Peyer's patch (tissue), 4 donors: ENCODE measurements around the gene PDZD2.

ENCODE experiments used
- CTCF ChIP-seq, 6 experiments: fragments of 450-650 bp in 4 of 6; fragments of 200-600 bp in 2 of 6; sonication (generic) in 1 of 6; IDR thresholded peaks; one replicate each; pipeline ENCODE4 v1.5.1; 2017 to 2019; ENCODE audit warnings: antibody characterized with exemption in 6 of 6, mild to moderate bottlenecking in 3 of 6, moderate library complexity in 1 of 6
- POLR2A ChIP-seq, 2 donors: fragments of 450-650 bp; IDR thresholded peaks; one replicate each; pipeline ENCODE4 v1.5.1; 2017; ENCODE audit warnings: antibody characterized with exemption in 2 of 2, mild to moderate bottlenecking in 2 of 2, moderate library complexity in 2 of 2

GRCh38 chr5:32144378-32145207 lies 505.7 kb downstream of the PDZD2 start:
- TF ChIP-seq CTCF (IDR thresholded peaks at IDR 0.05) (no peak), POLR2A (IDR thresholded peaks at IDR 0.05) (no peak)
